Endothelial cell of umbilical vein (primary cell): ENCODE results near the gene SRRM4. TPM values are rescaled to one million over a fixed set of nuclear protein-coding genes. Genes with fewer than 3 reads are reported as not detected.

Experiments
- BruUV-seq: library from RNA; stranded (reverse); fragments of 400-500 nt; replicated peaks from 2 replicates; lab custom pipeline; 2021; lab: Mats Ljungman, UMichigan
- CTCF ChIA-PET: fragments of 300-600, 350-600 bp; sonication (Branson Sonifier 250); formaldehyde crosslinking; loops from one replicate; lab custom pipeline; 2021; ENCODE audit warnings: antibody characterized with exemption, inconsistent platforms; lab: Charles Lee
- POLR2A ChIA-PET: fragments of 300-600, 350-600 bp; sonication (Branson Sonifier 250); formaldehyde crosslinking; loops from one replicate; lab custom pipeline; 2021; ENCODE audit warnings: antibody characterized with exemption, inconsistent platforms; lab: Charles Lee
- DNase-seq: peaks from one replicate; pipeline ENCODE4 v3.0.0-alpha.2; 2011; ENCODE audit warnings: low read depth, low spot score
- FAIRE-seq: peaks from 2 replicates; lab custom pipeline; 2011; peaks lifted over from hg19 to GRCh38; lab: Jason Lieb, UNC
- H2AFZ ChIP-seq: 2 replicates; pipeline ENCODE4 v1.6.0; 2012; ENCODE audit warnings: low read depth, low read length, control low read depth, inconsistent platforms
- H3K27ac ChIP-seq: 2 replicates; pipeline ENCODE4 v1.5.1; 2011; ENCODE audit warnings: low read depth, mild to moderate bottlenecking, control low read depth, low read length, moderate library complexity; ENCODE audit not compliant: insufficient read depth
- H3K27me3 ChIP-seq, 2 experiments: 2 replicates each; pipeline versions ENCODE4 v1.6.0 to v1.6.1; 2011; ENCODE audit warnings: low read length in 2 of 2, mixed read lengths in 1 of 2; ENCODE audit not compliant: control insufficient read depth in 2 of 2, insufficient read depth in 2 of 2
- H3K36me3 ChIP-seq, 2 experiments: 2 replicates in 1 of 2; 3 replicates in 1 of 2; pipeline ENCODE4 v1.5.1; 2011; ENCODE audit warnings: low read length in 2 of 2, mild to moderate bottlenecking in 1 of 2, moderate library complexity in 1 of 2; ENCODE audit not compliant: control insufficient read depth in 2 of 2, insufficient read depth in 2 of 2; ENCODE audit errors: extremely low read depth in 1 of 2
- H3K4me1 ChIP-seq: 3 replicates; pipeline ENCODE4 v1.5.1; 2011; ENCODE audit warnings: mild to moderate bottlenecking, low read length; ENCODE audit not compliant: control insufficient read depth, insufficient read depth; ENCODE audit errors: extremely low read depth
- H3K4me2 ChIP-seq: 2 replicates; pipeline ENCODE4 v1.6.1; 2011; ENCODE audit warnings: low read length, control low read depth, mixed read lengths; ENCODE audit not compliant: insufficient read depth
- H3K4me3 ChIP-seq, 3 experiments: fragments of 200-600 bp in 1 of 3; sonication (generic), shearing (Covaris generic) in 1 of 3; replicated peaks in 1 of 3; 2 replicates each; pipeline ENCODE4 v1.5.1; 2011 to 2016; ENCODE audit warnings: control low read depth in 3 of 3, low read length in 3 of 3, mild to moderate bottlenecking in 2 of 3, inconsistent platforms in 1 of 3, low read depth in 1 of 3, moderate library complexity in 1 of 3; ENCODE audit not compliant: insufficient read depth in 1 of 3
- H3K79me2 ChIP-seq: 2 replicates; pipeline ENCODE4 v1.6.0; 2012; ENCODE audit warnings: low read length, inconsistent platforms; ENCODE audit not compliant: control insufficient read depth, insufficient read depth
- H3K9ac ChIP-seq: replicated peaks from 2 replicates; pipeline ENCODE3; 2011; ENCODE audit warnings: low read length, control low read depth; ENCODE audit not compliant: insufficient read depth; ENCODE audit errors: extremely low read depth
- H3K9me1 ChIP-seq: replicated peaks from 3 replicates; pipeline ENCODE4 v1.6.0; 2011; ENCODE audit warnings: mild to moderate bottlenecking, low read length; ENCODE audit not compliant: control insufficient read depth, insufficient read depth; ENCODE audit errors: extremely low read depth
- H3K9me3 ChIP-seq: replicated peaks from 2 replicates; pipeline ENCODE4 v1.5.1; 2012; ENCODE audit warnings: low read length, inconsistent platforms; ENCODE audit not compliant: control insufficient read depth, insufficient read depth
- H4K20me1 ChIP-seq: replicated peaks from 2 replicates; pipeline ENCODE3; 2011; ENCODE audit warnings: mild to moderate bottlenecking, low read length; ENCODE audit not compliant: control insufficient read depth, insufficient read depth; ENCODE audit errors: extremely low read depth
- MYC ChIP-seq: IDR thresholded peaks from one replicate; pipeline ENCODE4 v1.6.1; 2011; ENCODE audit warnings: mild to moderate bottlenecking, low read depth, low read length
- POLR2A ChIP-seq: IDR thresholded peaks from 2 replicates; pipeline ENCODE4 v1.6.1; 2012; ENCODE audit warnings: low read depth, mild to moderate bottlenecking, control low read depth, low read length
- POLR2AphosphoS5 ChIP-seq: IDR thresholded peaks from 2 replicates; pipeline ENCODE4 v1.6.1; 2012; ENCODE audit warnings: low read depth, mild to moderate bottlenecking, control low read depth, low read length, moderate library complexity; ENCODE audit not compliant: insufficient read depth
- dilution Hi-C: fragments of 300-500 bp; cut with MboI; formaldehyde crosslinking; loops from one replicate; pipeline ENCODE4 v1.15.0; 2019; ENCODE audit warnings: low sequenced_read_pairs; ENCODE audit not compliant: extremely low pct_ligation_motif_present
- intact Hi-C: fragments of 100-400 bp; cut with micrococcal nuclease; formaldehyde crosslinking; loops from one replicate; pipeline ENCODE4 v1.10.0; 2022
- polyA plus RNA-seq, 4 experiments: library from polyadenylated mRNA; depleted of rRNA in 3 of 4; stranded (reverse) in 3 of 4; unstranded in 1 of 4; fragments of >200 nt; gene quantifications; 2 replicates each; pipeline versions ENCODE4 v1.2.1 to v1.2.3, GENCODE V29; 2011 to 2012; ENCODE audit warnings: missing spikeins in 1 of 4
- total RNA-seq: library from RNA; stranded (reverse); gene quantifications from 2 replicates; pipeline ENCODE4 v1.2.3, GENCODE V29; 2021
- TF ChIP-seq, protein P1 (sequence below), 2 donors: IDR thresholded peaks; 1 replicate in 1 of 2; 2 replicates in 1 of 2; pipeline ENCODE4 v1.5.1; 2011; ENCODE audit warnings: low read length in 2 of 2, mild to moderate bottlenecking in 2 of 2, moderate library complexity in 2 of 2, control low read depth in 1 of 2, inconsistent platforms in 1 of 2, low read depth in 1 of 2; ENCODE audit not compliant: insufficient read depth in 1 of 2; ENCODE audit errors: extremely low read depth in 1 of 2

SRRM4 gene
- total and polyA plus RNA-seq, 2 donors (not counting 3 experiments of a cell fraction or from before 2014, with no cell fraction given): not detected

GRCh38 chr12:119177724-119178380 lies 196.5 kb downstream of the SRRM4 start:
- intact Hi-C loops: loop anchor here (1.0 to 5.0 kb wide), 3 partner anchors 26 to 771 kb away; no protein-coding TSS in a partner anchor
- H2AFZ ChIP-seq: no peak overlapping the region
- H3K79me2 ChIP-seq: no peaks in the 10 kb centered on the region
- no peak overlapping the region for H3K4me2 ChIP-seq
- no peaks in the 10 kb centered on the region for H3K27me3 ChIP-seq
- H3K4me1 ChIP-seq: peaks cover 35% of the 10 kb centered on the region
- CTCF ChIA-PET: interaction anchor here (0.7 to 1.5 kb wide), 5 partner anchors 15 to 1113 kb away, joined by 3 read pairs; partner anchors contain the start of gene SUDS3
- POLR2A ChIA-PET: no interaction called here
- TF ChIP-seq, protein P1, sequence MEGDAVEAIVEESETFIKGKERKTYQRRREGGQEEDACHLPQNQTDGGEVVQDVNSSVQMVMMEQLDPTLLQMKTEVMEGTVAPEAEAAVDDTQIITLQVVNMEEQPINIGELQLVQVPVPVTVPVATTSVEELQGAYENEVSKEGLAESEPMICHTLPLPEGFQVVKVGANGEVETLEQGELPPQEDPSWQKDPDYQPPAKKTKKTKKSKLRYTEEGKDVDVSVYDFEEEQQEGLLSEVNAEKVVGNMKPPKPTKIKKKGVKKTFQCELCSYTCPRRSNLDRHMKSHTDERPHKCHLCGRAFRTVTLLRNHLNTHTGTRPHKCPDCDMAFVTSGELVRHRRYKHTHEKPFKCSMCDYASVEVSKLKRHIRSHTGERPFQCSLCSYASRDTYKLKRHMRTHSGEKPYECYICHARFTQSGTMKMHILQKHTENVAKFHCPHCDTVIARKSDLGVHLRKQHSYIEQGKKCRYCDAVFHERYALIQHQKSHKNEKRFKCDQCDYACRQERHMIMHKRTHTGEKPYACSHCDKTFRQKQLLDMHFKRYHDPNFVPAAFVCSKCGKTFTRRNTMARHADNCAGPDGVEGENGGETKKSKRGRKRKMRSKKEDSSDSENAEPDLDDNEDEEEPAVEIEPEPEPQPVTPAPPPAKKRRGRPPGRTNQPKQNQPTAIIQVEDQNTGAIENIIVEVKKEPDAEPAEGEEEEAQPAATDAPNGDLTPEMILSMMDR (IDR thresholded peaks at IDR 0.05; ENCODE audit: extremely low read depth in 1 of 2, insufficient read depth in 1 of 2, low read depth in 1 of 2, low read length in 2 of 2): no peak
- no peak for DNase-seq
- no TSS peak for BruUV-seq
- H3K27ac ChIP-seq: no peak overlapping the region
- H3K9me1 ChIP-seq: no peaks in the 10 kb centered on the region
- no peak for FAIRE-seq
- H3K9ac ChIP-seq: no peak overlapping the region
- dilution Hi-C loops: no loop called here
- H3K36me3 ChIP-seq: no peaks in the 10 kb centered on the region
- H4K20me1 ChIP-seq: no peaks in the 10 kb centered on the region
- H3K9me3 ChIP-seq: no peaks in the 10 kb centered on the region
- no peak overlapping the region for H3K4me3 ChIP-seq

DNA sequence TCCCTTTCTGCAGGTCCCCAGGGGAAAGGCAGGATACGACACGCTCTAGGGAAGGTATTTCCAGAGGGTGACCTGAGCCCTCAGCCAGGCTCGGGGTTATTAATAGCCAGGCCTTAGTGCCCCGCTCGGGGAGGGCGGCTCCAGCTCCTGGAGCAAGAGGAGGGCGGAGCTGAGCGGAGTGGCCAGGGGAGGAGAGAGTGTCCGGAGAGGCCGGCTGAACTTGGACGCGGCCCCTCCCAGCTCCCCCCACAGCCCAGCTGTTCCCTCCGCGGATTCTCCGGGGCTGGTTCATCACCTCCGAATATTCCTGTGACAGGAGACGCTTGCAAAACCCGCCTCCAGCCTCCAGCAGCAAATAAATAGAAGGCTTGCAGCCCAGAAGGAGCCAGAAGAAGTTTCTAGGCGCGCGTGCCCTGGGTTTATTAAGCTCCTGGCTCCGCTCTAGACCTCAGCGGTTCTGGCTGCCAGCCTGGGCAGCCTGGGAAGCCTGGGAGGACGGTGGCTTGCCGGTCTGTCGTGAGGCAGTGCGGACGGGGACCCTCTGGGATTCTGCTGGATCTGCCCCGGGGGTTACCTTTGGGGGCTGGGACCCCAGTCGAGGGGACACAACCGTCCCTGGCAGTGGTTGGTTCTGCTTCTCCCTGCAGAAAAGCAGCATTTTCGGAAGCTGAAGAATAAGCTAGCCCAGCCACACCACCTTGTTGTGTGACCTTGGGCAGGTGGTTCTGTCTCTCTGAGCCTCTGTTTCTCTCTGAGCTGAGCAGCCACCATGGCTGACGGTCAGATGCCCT lies 197.4 kb downstream of the SRRM4 start, which contains the start of gene HSPB8:
TSS of gene HSPB8 (plus strand) at position 388 of the 791 bp plus-strand sequence. CDS start at position 770, 382 bp downstream.
- H3K27ac ChIP-seq: peak within 1 kb of the TSS; percentile 74
- TSS peak; percentile 74 for BruUV-seq
- FAIRE-seq: peak; percentile 79
- H3K9me1 ChIP-seq: no peaks in the 10 kb centered on the region
- peak within 1 kb of the TSS; percentile 93 for H2AFZ ChIP-seq
- no peaks in the 10 kb centered on the region for H3K9me3 ChIP-seq
- intact Hi-C loops (loop anchor here (1.0 to 5.0 kb wide), 3 partner anchors 26 to 771 kb away; no protein-coding TSS in a partner anchor), dilution Hi-C loops (no loop called here)
- H3K4me2 ChIP-seq: peak within 1 kb of the TSS; percentile 74
- no peaks in the 10 kb centered on the region for H3K79me2 ChIP-seq
- peak within 1 kb of the TSS; percentile 53 for H3K9ac ChIP-seq
- POLR2A ChIA-PET: no interaction called here
- CTCF ChIA-PET: interaction anchor here (0.6 to 2.0 kb wide), 8 partner anchors 16 to 1114 kb away, joined by 3 to 5 read pairs (median 3); partner anchors contain the start of gene SUDS3
- no peaks in the 10 kb centered on the region for H3K36me3 ChIP-seq
- no peaks in the 10 kb centered on the region for H3K27me3 ChIP-seq
- H3K4me1 ChIP-seq: peaks cover 35% of the 10 kb centered on the region
- peak; percentile 68 for DNase-seq
- TF ChIP-seq MYC (no peak), POLR2A (peak; percentile 70), POLR2AphosphoS5 (no peak)
- TF ChIP-seq, protein P1 (IDR thresholded peaks at IDR 0.05; ENCODE audit: extremely low read depth in 1 of 2, insufficient read depth in 1 of 2, low read depth in 1 of 2, low read length in 2 of 2): no peak
- H3K4me3 ChIP-seq: peak within 1 kb of the TSS; percentile 37 to 75 (median 42)
- H4K20me1 ChIP-seq: no peaks in the 10 kb centered on the region
